ENCODE measurements around the gene BHLHE23.

Gene BHLHE23

DNA sequence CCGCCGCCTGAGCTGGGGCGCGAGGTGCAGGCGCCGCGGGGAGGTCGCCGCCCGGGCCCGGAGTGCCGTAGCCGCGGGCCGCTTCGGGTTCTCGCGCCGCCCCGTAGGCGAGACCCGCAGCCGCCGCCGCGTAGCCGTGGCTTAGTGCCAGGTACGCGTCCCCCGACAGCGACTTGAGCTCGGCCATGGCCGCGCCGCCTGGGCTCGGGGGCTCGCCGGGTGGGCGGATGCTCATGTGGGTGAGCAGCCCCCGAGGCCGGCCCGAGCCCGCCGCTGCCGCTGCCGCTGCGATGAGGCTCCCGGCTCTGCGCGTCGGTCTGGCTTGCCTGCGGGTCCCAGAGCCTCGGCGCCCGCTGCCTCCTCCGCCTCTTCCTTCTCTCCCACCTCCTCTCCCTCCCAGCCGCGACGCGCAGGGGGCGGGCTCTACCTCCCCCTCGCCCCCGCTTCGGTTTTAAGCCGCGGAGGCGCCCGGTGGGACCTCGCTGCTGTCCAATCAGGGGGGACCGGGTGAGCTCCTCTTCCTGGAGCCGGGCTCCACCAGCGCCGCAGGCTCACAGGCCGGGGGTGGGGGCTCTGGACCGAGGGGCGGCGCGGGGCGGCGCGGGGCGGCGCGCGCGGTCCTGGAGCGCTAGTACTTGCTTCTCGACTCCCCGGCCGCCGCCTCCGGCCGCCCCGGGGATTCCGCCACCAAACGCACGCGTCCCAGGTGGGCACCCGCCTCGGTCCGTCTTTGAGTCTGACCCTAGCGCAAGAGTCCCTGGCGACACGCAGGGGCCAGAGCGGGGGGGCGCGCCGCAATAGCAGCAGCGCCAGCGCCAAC lies at the start of gene BHLHE23:
Gene BHLHE23, minus strand, starts transcription at position 425 of the 820 bp plus-strand sequence. Its CDS starts 190 bp downstream, at position 235.
- peak; percentile 34 to 42 for DNase-seq

DNA sequence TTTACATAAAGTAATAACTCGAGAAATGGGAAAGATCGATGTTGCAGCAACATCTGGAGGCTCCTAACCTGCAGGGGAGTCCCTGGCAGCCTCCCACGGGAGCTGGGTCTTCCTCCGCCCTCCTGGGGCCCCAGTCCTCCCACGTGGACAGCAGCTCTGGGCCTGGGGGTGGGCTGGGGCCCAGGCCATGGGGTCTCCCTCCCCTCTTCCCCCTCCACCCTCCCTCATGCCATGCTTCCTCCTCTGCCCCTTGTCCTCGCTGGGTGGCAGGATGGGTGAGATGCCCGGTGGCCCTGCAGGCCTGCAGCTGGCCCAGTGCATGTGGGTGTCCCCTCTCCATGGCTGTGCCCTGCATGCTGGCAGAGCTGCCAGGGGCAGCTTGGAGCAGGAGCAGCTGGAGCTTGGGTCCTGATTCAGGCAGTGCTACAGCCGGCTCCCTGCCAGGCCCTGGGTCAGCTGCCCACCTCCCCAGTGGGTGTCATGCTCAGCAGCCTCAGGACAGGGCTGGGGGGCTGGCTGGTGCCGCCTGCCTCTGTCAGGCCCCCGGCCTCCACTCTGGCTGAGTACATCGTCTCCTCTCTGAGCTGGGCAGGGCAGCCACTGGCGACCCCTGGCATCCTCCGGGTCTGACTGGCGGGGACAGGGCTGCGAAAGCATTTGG lies 48.9 kb upstream of the BHLHE23 start:
- no peak for DNase-seq

DNA sequence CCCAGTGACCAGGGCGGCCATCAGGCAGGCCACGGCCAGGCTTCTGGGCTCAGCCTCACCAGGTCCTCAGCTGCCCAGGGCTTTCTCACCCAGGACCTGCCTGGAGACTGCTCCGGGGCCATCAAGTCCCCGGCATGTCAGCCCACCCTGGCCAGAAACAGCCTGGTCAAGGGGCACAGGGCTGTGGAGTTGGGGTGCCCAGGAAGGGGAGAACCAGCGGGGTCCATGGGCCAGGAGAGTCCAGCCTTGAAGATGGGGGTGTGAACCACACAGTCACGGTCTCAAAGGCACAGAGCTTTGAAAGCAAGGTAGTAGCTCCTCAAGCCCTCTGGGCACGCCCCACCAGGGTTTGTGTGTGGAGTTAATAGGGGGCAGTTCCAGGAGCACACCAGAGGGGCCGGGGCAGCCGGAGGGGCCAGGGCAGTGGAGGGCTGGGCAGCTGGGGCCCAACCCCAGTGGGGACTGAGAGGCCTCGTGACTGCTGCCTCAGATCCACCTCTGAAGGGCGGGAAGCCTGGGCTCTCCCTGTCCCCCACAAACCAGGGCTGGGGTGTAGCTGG lies 48.0 kb upstream of the BHLHE23 start:
- no peak for DNase-seq

DNA sequence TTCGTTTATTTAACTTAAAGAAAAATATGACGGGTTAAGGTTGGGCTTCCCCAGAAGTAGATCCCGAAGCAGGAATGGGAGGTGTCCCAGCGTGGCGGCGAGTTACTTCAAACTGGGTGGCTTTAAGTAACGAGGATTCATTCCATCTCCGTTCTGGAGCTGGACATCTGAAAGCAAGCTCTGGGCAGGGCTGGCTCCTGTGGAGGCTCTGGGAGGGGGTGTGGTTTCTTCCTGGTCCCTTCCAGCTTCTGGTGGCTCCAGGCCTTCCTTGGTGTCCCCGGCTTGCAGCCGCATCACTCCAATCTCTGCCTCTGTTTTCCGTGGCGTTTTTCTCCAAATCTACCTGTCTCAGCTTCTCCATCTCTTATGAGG lies 47.3 kb upstream of the BHLHE23 start:
- DNase-seq: no peak

DNA sequence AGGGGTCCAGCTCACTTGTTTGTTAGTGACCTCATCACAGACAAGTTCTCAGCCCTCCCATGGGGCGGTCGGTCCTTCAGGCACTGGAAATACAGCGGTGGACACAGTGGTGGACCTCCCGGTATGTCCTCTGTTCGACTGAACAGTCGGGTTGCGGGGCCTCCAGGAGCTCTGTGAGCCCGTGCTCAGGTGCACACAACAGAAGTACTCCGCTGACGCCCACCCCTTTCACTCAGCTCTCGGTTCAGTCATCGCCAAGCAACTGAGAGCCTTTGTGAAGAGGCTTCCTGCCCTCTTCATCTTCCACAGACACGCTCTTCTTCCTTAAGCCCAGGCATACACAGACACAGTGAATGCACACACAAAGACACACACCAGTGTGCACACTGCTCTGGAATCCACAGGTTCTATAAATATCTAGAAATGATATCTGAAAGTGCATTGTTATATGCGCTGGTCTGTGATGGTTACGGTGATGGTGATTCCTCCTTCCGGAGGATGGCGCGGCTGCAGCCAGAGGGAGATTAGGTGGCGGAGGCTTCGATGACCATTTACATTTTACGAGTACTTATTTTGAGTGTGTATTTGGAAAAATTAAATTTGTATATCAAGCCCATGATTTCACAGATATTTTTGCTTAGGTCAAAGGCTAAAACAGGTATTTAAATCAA lies 46.8 kb upstream of the BHLHE23 start:
- DNase-seq: no peak

DNA sequence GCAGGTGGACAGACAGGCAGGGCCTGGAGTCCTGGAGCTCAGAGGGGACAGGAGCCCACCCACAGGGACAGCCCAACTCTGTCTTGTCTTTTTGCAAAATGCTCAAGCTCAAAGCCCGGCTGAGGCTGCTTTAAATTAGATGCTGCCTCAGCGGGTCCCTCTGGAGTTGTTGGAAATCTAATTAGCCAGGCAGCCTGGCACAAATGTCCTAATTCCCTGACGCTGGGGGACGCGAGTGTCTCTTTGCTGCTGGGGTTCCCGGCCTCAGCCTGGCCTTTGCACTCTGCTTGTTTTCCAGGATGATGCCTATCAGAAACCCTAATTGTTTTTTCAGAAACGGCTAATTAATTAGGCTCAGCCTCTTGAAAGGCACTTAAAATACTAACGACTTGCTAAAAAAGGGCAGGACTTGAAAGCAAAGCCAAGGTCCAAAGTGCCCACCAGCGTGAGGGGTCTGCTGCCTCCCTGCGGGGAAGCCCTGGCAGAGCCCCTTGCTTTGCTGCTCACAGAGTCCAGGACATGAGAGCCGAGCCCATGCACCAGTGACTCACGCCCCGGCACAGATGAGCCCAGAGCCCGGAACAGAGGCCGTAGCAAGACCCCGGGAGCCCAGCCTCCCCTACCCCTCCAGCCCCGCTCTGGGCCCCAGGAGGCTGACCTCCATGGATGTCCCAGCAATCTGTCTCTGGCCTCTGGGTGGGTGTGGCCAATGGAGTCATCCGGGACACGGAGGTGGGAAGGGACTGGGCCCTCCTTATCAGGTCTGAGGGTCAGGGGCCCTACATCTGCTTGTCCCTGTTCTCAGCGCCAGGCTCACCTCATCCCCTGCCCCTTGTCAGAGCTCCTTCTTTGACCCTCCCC lies 46.0 kb upstream of the BHLHE23 start:
- DNase-seq: no peak

DNA sequence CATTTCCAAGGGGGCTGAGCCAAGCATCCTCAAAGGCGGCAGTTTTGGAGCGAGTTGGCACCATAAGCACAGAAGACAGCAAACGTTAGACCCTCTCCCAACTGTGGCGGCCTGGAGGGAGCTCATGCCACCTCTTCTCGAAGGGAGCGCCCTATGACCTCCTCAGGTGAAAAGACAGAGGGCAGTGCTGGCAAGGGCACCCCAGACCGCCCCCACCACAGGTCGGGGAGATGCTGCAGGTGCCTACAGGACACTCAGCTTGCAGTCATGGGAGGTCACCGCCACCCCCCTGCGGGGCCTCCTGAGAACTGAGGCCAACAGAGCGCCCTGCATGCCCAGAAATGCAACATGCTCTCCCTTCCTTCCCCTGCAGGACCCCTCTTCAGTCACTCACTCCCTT lies 45.1 kb upstream of the BHLHE23 start:
- DNase-seq: no peak

DNA sequence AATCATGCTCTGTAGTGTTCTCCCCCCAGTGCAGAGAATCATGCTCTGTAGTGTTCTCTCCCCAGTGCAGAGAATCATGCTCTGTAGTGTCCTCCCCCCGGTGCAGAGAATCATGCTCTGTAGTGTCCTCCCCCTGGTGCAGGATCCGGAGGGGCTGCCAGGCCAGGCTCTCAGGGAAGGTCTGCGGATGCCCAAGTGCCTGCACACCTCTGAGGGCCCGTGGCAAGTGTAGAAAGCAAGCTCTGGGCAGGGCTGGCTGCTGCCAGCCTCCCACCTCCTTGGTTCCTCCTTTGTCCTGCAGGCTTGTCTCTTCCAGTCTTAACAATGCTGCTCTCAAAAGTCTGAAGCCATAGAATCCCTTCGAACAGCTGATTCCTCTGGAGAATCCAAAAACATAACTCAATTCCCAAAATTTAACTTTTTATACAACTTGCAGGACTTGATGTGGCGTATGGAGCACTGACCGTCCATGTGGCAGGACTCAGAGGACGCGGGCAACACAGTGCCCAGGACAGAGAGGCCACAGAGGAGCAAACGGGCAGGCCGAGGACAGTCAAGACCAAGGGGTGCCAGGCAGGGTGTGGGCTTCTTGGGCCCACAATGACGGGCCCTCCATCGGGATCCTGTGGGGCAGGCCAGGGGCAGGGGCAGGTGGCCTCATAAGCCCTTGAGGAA lies 44.6 kb upstream of the BHLHE23 start:
- DNase-seq: no peak

DNA sequence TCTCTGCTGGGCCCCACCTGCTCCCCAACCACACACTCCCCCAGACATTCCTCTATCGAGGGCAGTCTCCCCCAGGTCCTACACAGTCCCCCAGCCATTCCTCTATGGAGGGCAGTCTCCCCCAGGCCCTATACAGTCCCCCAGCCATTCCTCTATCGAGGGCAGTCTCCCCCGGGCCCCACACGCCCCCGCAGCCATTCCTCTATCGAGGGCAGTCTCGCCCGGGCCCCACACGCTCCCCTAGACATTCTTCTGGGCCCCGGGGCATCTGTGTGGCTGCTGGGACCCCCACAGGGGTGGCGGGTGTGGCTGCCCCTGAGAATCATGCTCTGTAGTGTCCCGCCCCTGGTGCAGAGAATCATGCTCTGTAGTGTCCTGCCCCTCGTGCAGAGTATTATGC lies 43.6 kb upstream of the BHLHE23 start:
- DNase-seq: no peak

DNA sequence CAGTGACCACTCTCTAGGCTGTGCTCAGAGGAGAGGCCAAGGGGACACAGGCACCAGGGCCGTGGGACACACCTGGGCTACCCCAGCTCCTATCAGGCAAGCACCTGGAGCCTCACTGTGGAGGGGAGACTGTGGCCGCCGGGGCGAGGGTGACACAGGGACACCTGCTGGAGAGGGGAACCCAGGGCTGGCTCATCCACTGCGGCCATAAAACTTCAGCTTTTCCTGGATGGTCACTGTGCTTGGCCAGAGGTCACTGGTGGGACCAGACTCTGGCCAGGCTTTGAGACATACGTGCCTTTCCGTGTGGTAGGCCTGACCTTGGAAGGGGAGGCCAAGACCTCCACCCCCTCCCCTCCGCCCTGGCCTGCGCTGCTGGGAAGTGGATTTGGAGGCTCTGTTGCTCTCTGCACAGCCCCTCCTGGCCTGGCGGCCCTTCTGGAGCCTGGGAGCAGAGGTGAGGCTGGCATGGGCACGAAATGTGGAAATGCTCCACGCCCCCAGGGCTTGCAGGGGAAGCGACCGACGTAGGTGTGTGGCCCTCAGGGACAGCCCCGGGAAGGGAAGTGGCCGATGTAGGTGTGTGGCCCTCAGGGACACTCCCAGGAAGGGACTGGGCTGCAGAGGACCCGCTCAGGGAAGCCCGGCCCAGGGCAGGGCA lies 42.9 kb upstream of the BHLHE23 start:
- no peak for DNase-seq

DNA sequence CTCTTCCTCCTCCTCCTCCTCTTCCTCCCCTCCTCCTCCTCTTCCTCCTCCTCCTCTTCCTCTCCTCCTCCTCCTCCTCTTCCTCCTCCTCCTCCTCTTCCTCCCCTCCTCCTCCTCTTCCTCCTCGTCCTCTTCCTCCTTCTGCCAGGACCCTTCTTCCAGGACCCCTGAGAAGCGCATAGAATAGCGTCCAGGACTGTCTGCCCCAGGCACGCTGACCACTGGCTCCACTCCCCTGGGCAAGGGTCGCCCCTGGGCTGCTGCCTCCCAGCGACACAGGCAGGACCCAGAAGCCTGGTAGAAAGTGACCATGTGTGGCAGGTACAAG lies 42.4 kb upstream of the BHLHE23 start:
- no peak for DNase-seq

DNA sequence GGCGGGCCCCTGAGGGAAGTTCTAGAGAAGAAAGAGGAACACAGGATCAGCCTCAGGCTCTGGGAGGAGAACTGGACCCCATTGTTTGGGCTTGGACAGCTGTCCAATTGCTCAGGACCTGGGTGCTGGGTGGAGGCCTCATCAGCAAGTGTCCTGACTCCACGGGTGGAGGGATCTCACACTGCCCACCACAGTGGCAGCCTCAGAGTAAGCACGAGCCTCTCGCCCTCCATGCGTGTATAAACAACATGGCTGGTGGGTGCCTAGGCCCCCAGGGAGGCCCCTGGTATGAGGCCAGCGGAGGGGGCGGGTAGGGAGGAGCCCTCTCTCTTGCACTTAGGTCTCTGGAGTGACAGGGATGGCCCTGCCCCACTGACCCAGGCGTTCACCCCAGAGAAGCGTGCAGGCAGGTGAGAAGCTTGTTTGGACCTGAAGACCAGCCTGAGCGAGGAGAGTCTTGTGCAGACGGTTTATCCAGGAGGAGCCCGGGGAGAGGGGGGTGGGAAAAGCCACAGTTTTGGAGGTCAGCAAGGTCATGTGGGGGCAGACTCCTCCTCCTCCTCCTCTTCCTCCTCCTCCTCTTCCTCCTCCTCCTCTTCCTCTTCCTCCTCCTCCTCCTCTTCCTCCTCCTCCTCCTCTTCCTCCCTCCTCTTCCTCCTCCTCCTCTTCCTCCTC lies 41.9 kb upstream of the BHLHE23 start:
- DNase-seq: no peak

DNA sequence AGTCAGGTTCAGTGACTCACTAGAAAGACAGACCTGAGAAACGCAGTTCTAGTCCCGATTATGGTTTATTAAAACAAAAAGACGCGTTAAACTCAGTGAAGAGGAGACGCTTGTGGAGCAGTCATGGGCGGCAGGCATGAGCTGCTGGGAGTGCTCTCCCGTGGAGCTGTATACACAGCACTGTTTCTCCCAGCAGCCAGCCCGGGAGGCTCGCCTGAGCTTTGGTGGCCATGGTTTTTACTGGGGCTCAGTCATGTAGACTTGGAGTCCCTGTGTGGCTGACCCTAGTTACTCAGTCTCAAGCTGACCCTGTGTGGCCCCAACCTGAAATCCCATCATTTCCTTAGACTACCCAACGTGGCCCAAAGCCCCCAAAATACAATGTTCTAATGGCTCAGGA lies 41.2 kb upstream of the BHLHE23 start:
- no peak for DNase-seq

DNA sequence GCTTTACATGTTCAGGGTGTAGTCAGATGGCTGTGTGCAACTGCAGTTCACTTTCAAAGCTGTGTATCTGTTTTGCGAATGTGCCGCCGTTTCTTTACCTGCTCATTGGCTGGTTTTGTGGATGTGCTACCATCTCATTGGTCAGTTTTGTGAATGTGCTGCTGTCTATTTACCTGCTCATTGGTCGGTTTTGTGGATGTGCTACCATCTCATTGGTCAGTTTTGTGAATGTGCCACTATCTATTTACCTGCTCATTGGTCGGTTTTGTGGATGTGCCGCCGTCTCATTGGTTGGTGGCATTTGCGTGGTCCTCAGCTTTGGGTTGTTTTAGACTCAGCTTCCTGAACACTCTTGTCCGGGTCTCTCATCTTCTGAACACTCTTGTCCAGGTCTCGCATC lies 40.5 kb upstream of the BHLHE23 start:
- no peak for DNase-seq

DNA sequence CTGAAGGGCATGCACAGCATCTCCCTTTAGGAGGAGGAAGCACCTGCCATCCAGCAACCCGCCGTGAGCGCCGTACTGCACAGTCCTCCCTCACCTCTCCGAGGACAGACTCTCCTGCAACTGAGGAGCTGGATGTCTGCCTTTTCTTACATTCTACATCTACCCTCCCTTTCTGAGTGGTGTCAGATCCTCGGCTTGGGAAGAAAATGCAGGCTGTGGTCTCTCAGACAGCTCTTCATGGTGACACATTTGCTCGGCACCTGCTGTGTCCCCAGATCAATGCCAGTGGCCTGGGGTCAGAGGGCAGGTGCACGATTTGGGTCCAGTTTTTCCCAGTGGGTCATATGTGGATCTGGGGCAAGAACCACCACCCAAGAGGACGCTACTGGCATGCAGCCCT lies 40.1 kb upstream of the BHLHE23 start:
- no peak for DNase-seq

DNA sequence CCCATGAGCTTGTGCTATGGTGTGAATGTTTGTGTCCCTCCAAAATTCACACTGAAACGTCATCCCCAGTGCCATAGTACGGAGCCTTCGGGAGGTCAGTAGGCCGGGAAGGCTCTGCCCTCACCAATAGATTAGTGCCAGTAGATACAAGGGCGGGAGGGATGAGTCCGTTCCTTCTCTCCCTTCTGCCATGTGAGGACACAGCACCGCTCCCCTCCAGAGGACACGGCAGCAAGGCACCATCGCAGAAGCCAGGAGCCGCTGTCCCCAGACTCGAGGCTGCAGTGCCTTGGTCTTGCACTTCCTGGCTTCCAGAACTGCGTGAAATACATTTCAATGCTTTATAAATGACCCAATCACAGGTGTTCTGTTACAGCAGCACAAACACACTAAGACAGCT lies 39.2 kb upstream of the BHLHE23 start:
- DNase-seq: no peak

DNA sequence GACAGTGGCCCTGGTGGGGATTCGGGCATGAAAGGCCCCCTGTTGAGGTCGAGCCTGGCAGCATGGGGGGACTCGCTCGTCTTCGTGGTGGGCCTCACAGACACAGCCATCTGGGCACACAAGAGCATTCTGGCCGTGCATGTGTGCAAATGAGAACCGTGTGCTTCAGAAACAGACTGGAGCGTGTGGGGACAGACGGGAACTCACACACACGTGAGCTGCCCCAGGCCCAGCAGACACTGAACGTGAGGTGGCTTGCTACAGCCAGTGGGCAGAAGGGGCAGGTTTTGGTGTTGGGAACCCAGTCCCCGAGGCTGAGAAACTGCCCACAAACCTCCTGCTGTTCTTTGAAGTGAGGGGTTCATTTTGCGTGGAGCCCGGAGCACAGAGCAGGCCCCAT lies 38.6 kb upstream of the BHLHE23 start:
- no peak for DNase-seq

DNA sequence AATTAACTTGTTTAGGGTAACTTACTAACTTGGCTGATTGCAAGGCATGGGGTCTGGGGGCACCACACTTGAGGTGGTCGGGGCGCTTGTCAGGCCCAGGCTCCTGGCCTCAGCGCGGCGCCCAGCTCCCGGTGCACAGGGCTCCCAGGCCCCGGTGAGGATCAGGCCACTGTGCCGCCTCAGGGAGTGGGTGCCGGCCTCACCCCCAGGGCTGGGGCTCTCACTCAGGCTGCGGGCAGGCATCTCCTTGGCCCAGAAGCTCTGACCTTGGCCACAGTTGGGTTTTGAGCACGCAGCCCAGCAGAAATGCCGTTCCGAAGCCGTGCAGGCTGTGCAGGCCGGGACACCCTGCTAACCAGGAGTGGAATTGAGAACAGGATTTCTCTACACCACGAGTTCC lies 37.8 kb upstream of the BHLHE23 start:
- DNase-seq: no peak

DNA sequence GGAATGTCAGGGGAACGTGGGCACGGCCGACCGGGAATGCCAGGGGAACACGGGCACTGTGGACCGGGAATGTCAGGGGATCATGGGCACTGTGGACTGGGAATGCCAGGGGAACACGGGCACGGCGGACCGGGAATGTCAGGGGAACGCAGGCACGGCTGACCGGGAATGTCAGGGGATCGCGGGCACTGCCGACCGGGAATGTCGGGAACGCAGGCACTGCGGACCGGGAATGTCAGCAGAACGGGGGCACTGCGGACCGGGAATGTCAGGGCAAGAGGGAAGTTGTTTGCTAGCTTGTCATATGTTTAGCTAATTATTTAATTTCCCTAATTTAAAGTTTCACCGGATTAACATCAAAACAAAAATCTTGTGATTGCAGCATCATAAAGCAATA lies 37.4 kb upstream of the BHLHE23 start:
- DNase-seq: no peak

DNA sequence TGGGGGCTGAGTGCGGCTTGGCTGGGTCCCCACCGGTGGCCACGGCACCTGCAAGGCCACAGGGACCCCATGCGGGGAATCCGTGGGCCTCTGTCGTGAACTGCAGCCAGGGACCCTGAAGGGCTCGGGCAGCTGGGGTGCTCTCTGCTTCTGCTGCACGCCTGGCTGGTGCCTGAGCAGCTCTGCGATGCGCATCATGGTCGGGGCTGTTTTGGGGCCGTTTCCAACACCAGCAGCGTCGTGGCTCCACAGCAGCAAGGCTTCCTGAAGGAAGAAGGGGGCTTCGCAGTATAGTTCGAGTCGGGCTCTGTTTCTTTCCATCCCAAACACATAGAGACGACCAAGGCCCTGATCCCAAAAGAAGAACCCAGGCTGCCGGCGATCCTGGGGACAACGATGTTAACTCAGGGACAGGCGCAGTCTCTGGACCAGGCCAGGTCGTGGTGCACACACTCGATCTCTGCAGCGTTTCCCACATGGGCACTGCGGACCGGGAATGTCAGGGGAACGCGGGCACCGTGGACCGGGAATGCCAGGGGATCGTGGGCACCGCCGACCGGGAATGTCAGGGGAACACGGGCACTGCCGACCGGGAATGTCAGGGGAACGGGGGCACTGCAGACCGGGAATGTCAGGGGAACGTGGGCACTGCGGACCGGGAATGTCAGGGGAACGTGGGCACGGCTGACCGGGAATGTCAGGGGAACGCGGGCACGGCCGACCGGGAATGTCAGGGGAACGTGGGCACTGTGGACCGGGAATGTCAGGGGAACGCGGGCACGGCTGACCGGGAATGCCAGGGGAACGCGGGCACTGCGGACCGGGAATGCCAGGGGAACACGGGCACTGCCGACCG lies 36.8 kb upstream of the BHLHE23 start:
- no peak for DNase-seq

Measured in activated T-cell treated with anti-CD3 and anti-CD28 coated beads, Interleukin-2, amount 50 U/mL, for 48 hours (primary cell).